NT2/D1 (cell line): Measurements from ENCODE around the gene HRH1.
"Not testable (repeated sequence)": the region's sequence is repeated elsewhere in the genome, so short reads cannot be mapped to it uniquely, and the experiment has no call there.

Source experiments
- DNase-seq: peaks from one replicate; pipeline ENCODE4 v3.0.0-alpha.2; 2011; ENCODE audit warnings: low read depth, low spot score
- H3K27me3 ChIP-seq: 2 replicates; pipeline ENCODE4 v1.6.0; 2011; ENCODE audit warnings: mild to moderate bottlenecking; ENCODE audit not compliant: insufficient read length, insufficient read depth
- H3K36me3 ChIP-seq: 2 replicates; pipeline ENCODE4 v1.6.1; 2011; ENCODE audit warnings: mild to moderate bottlenecking, low read length, mixed read lengths; ENCODE audit not compliant: insufficient read depth, insufficient read length
- H3K4me1 ChIP-seq: 2 replicates; pipeline ENCODE4 v1.5.1; 2011; ENCODE audit not compliant: insufficient read depth, insufficient read length
- H3K4me3 ChIP-seq: 2 replicates; pipeline ENCODE4 v1.5.1; 2011; ENCODE audit warnings: low read depth; ENCODE audit not compliant: insufficient read length
- H3K9ac ChIP-seq: 2 replicates; pipeline ENCODE4 v1.6.0; 2011; ENCODE audit warnings: low read depth; ENCODE audit not compliant: insufficient read length
- H3K9me3 ChIP-seq: 2 replicates; pipeline ENCODE4 v1.5.1; 2011; ENCODE audit warnings: mild to moderate bottlenecking, low read length; ENCODE audit not compliant: insufficient read depth
- SUZ12 ChIP-seq: IDR thresholded peaks from 2 replicates; pipeline ENCODE4 v1.6.1; 2011; ENCODE audit not compliant: insufficient read length, insufficient read depth; ENCODE audit errors: extremely low read depth
- YY1 ChIP-seq: IDR thresholded peaks from 2 replicates; pipeline ENCODE4 v1.6.1; 2011; ENCODE audit not compliant: insufficient read length, insufficient read depth
- ZNF274 ChIP-seq: IDR thresholded peaks from 2 replicates; pipeline ENCODE4 v1.6.1; 2011; ENCODE audit warnings: mild to moderate bottlenecking, low read depth, low read length

The HRH1 gene

GRCh38 chr3:11178421-11178820 lies 24.1 kb downstream of the HRH1 start:
- H3K27me3 ChIP-seq, result no peaks in the 10 kb centered on the region
- H3K36me3 ChIP-seq, result no peaks in the 10 kb centered on the region
- no peaks in the 10 kb centered on the region for H3K9me3 ChIP-seq
- peaks cover 8% of the 10 kb centered on the region for H3K4me1 ChIP-seq
- TF ChIP-seq ZNF274 (no peak), YY1 (no peak), SUZ12 (no peak)
- H3K4me3 ChIP-seq, result no peak overlapping the region
- no peak for DNase-seq
- no peak overlapping the region for H3K9ac ChIP-seq

GRCh38 chr3:11184328-11184969 lies 30.2 kb downstream of the HRH1 start:
- H3K4me3 ChIP-seq, H3K9ac ChIP-seq, H3K36me3 ChIP-seq, H3K9me3 ChIP-seq, H3K27me3 ChIP-seq, H3K4me1 ChIP-seq, DNase-seq: not testable (repeated sequence)

- Histone ChIP-seq H3K9ac (no peak overlapping the region), H3K4me1 (peaks cover 6% of the 10 kb centered on the region), H3K36me3 (no peaks in the 10 kb centered on the region), H3K27me3 (no peaks in the 10 kb centered on the region), H3K4me3 (no peak overlapping the region), H3K9me3 (no peaks in the 10 kb centered on the region)
- no peak for TF ChIP-seq YY1
- DNase-seq, result no peak
Measured at GRCh38 chr3:11185144-11185543, 30.9 kb downstream of the HRH1 start.

GRCh38 chr3:11185564-11186317 lies 31.4 kb downstream of the HRH1 start:
- no peaks in the 10 kb centered on the region for H3K36me3 ChIP-seq
- no peak overlapping the region for H3K9ac ChIP-seq
- H3K4me3 ChIP-seq, result no peak overlapping the region
- no peaks in the 10 kb centered on the region for H3K27me3 ChIP-seq
- TF ChIP-seq ZNF274 (no peak), YY1 (no peak), SUZ12 (no peak)
- DNase-seq, result no peak
- H3K4me1 ChIP-seq, result peaks cover 6% of the 10 kb centered on the region
- no peaks in the 10 kb centered on the region for H3K9me3 ChIP-seq

- no peak overlapping the region for H3K4me3 ChIP-seq
- H3K36me3 ChIP-seq, result no peaks in the 10 kb centered on the region
- TF ChIP-seq ZNF274, result no peak
- peaks cover 6% of the 10 kb centered on the region for H3K4me1 ChIP-seq
- no peaks in the 10 kb centered on the region for H3K27me3 ChIP-seq
- H3K9me3 ChIP-seq, result no peaks in the 10 kb centered on the region
- H3K9ac ChIP-seq, result no peak overlapping the region
- DNase-seq, result no peak
Measured at GRCh38 chr3:11186318-11186692, 32.0 kb downstream of the HRH1 start.

GRCh38 chr3:11186771-11187191 lies 32.5 kb downstream of the HRH1 start:
- no peak for DNase-seq
- no peak for TF ChIP-seq SUZ12
- no peak for TF ChIP-seq ZNF274
- no peak for TF ChIP-seq YY1
- Histone ChIP-seq H3K9ac (no peak overlapping the region), H3K27me3 (no peaks in the 10 kb centered on the region), H3K9me3 (no peaks in the 10 kb centered on the region), H3K4me1 (peaks cover 6% of the 10 kb centered on the region), H3K36me3 (no peaks in the 10 kb centered on the region), H3K4me3 (no peak overlapping the region)

GRCh38 chr3:11187681-11188080 lies 33.4 kb downstream of the HRH1 start:
- no peak for DNase-seq
- Histone ChIP-seq H3K9me3 (no peaks in the 10 kb centered on the region), H3K4me3 (no peak overlapping the region), H3K9ac (no peak overlapping the region), H3K36me3 (no peaks in the 10 kb centered on the region), H3K27me3 (no peaks in the 10 kb centered on the region), H3K4me1 (peaks cover 6% of the 10 kb centered on the region)
- no peak for TF ChIP-seq ZNF274
- TF ChIP-seq YY1, result no peak
- no peak for TF ChIP-seq SUZ12

- Histone ChIP-seq H3K9me3 (no peaks in the 10 kb centered on the region), H3K4me1 (peaks cover 2% of the 10 kb centered on the region), H3K36me3 (no peaks in the 10 kb centered on the region), H3K4me3 (no peak overlapping the region), H3K9ac (no peak overlapping the region), H3K27me3 (no peaks in the 10 kb centered on the region)
- no peak for TF ChIP-seq SUZ12
- no peak for TF ChIP-seq ZNF274
- TF ChIP-seq YY1, result no peak
- no peak for DNase-seq
Measured at GRCh38 chr3:11188231-11188630, 33.9 kb downstream of the HRH1 start.
